BLaER1 (cell line): ENCODE data around the gene WWC1.

ENCODE experiments used
- H3K27ac ChIP-seq: shearing (Covaris generic); formaldehyde crosslinking; 2 replicates; pipeline ENCODE4 v1.8.1; 2022
- H3K27me3 ChIP-seq: shearing (Covaris generic); formaldehyde crosslinking; 2 replicates; pipeline ENCODE4 v1.8.1; 2022
- H3K36me3 ChIP-seq: shearing (Covaris generic); formaldehyde crosslinking; 2 replicates; pipeline ENCODE4 v1.8.1; 2022
- H3K4me1 ChIP-seq: shearing (Covaris generic); formaldehyde crosslinking; 2 replicates; pipeline ENCODE4 v1.8.1; 2022
- H3K4me2 ChIP-seq: shearing (Covaris generic); formaldehyde crosslinking; 2 replicates; pipeline ENCODE4 v1.8.1; 2022
- H3K4me3 ChIP-seq: shearing (Covaris generic); formaldehyde crosslinking; 2 replicates; pipeline ENCODE4 v1.8.1; 2022
- H3K9ac ChIP-seq: shearing (Covaris generic); formaldehyde crosslinking; 2 replicates; pipeline ENCODE4 v1.8.1; 2022
- H3K9me3 ChIP-seq: shearing (Covaris generic); formaldehyde crosslinking; 2 replicates; pipeline ENCODE4 v1.8.1; 2022
- H4K20me1 ChIP-seq: shearing (Covaris generic); formaldehyde crosslinking; 2 replicates; pipeline ENCODE4 v1.8.1; 2022
- Cebpa-rat ChIP-seq: shearing (Covaris generic); IDR thresholded peaks from 2 replicates; pipeline ENCODE4 v1.8.1; 2022

The WWC1 gene

GRCh38 chr5:168372356-168372946, 81.0 kb downstream of the WWC1 start:
- no peak overlapping the region for H3K4me2 ChIP-seq
- no peaks in the 10 kb centered on the region for H3K36me3 ChIP-seq
- H3K27me3 ChIP-seq = no peaks in the 10 kb centered on the region
- no peak overlapping the region for H3K27ac ChIP-seq
- H4K20me1 ChIP-seq = no peaks in the 10 kb centered on the region
- H3K9me3 ChIP-seq = no peaks in the 10 kb centered on the region
- no peak overlapping the region for H3K4me3 ChIP-seq
- no peak overlapping the region for H3K9ac ChIP-seq
- TF ChIP-seq Cebpa-rat = no peak
- no peaks in the 10 kb centered on the region for H3K4me1 ChIP-seq

- no peak overlapping the region for H3K9ac ChIP-seq
- H3K27ac ChIP-seq = no peak overlapping the region
- H3K4me2 ChIP-seq = no peak overlapping the region
- H3K36me3 ChIP-seq = no peaks in the 10 kb centered on the region
- no peak for TF ChIP-seq Cebpa-rat
- no peaks in the 10 kb centered on the region for H3K27me3 ChIP-seq
- H3K4me3 ChIP-seq = no peak overlapping the region
- H3K9me3 ChIP-seq = peaks cover 4% of the 10 kb centered on the region; the same call in 1 of the 2 replicates
- no peaks in the 10 kb centered on the region for H3K4me1 ChIP-seq
- H4K20me1 ChIP-seq = no peaks in the 10 kb centered on the region
These were observed 83.1 kb downstream of the WWC1 start for GRCh38 chr5:168374532-168374931.

- Histone ChIP-seq H4K20me1 (no peaks in the 10 kb centered on the region), H3K27ac (no peak overlapping the region), H3K27me3 (no peaks in the 10 kb centered on the region), H3K4me3 (no peak overlapping the region), H3K4me2 (no peak overlapping the region), H3K4me1 (no peaks in the 10 kb centered on the region), H3K9ac (no peak overlapping the region), H3K9me3 (peaks cover 4% of the 10 kb centered on the region; the same call in 1 of the 2 replicates), H3K36me3 (no peaks in the 10 kb centered on the region)
- TF ChIP-seq Cebpa-rat = no peak
These were observed 83.8 kb downstream of the WWC1 start for GRCh38 chr5:168375214-168375613.

- no peak overlapping the region for H3K27ac ChIP-seq
- no peak overlapping the region for H3K4me2 ChIP-seq
- H3K4me1 ChIP-seq = no peaks in the 10 kb centered on the region
- no peaks in the 10 kb centered on the region for H3K27me3 ChIP-seq
- no peak overlapping the region for H3K9ac ChIP-seq
- H3K9me3 ChIP-seq = peaks cover 4% of the 10 kb centered on the region; the same call in 1 of the 2 replicates
- no peaks in the 10 kb centered on the region for H3K36me3 ChIP-seq
- no peak for TF ChIP-seq Cebpa-rat
- no peaks in the 10 kb centered on the region for H4K20me1 ChIP-seq
- no peak overlapping the region for H3K4me3 ChIP-seq
These were observed 86.1 kb downstream of the WWC1 start for GRCh38 chr5:168377525-168377924.

GRCh38 chr5:168378741-168379140, 87.3 kb downstream of the WWC1 start:
- Histone ChIP-seq H3K9me3 (peaks cover 4% of the 10 kb centered on the region; the same call in 1 of the 2 replicates), H3K4me2 (no peak overlapping the region), H3K27ac (no peak overlapping the region), H3K27me3 (no peaks in the 10 kb centered on the region), H3K36me3 (no peaks in the 10 kb centered on the region), H4K20me1 (no peaks in the 10 kb centered on the region), H3K4me1 (0 out of 2 replicates have a peak, but pooled peaks cover 6% of the 10 kb centered on the region), H3K9ac (no peak overlapping the region), H3K4me3 (no peak overlapping the region)
- TF ChIP-seq Cebpa-rat = no peak

GRCh38 chr5:168382421-168382820, 91.0 kb downstream of the WWC1 start:
- no peak for TF ChIP-seq Cebpa-rat
- Histone ChIP-seq H3K27me3 (no peaks in the 10 kb centered on the region), H3K4me3 (no peak overlapping the region), H4K20me1 (no peaks in the 10 kb centered on the region), H3K27ac (no peak overlapping the region), H3K9ac (no peak overlapping the region), H3K9me3 (peaks cover 17% of the 10 kb centered on the region), H3K4me1 (0 out of 2 replicates have a peak, but pooled peaks cover 6% of the 10 kb centered on the region), H3K4me2 (no peak overlapping the region), H3K36me3 (peaks cover 7% of the 10 kb centered on the region)

- no peak overlapping the region for H3K9ac ChIP-seq
- no peak overlapping the region for H3K4me3 ChIP-seq
- H3K27me3 ChIP-seq = no peaks in the 10 kb centered on the region
These were observed 99.0 kb downstream of the WWC1 start for GRCh38 chr5:168390491-168390890.

GRCh38 chr5:168393773-168394172, 102.3 kb downstream of the WWC1 start:
- H4K20me1 ChIP-seq = no peaks in the 10 kb centered on the region
- TF ChIP-seq Cebpa-rat = no peak
- H3K36me3 ChIP-seq = no peaks in the 10 kb centered on the region
- no peak overlapping the region for H3K27ac ChIP-seq
- H3K27me3 ChIP-seq = no peaks in the 10 kb centered on the region
- no peaks in the 10 kb centered on the region for H3K4me1 ChIP-seq
- H3K4me3 ChIP-seq = no peak overlapping the region
- no peak overlapping the region for H3K9ac ChIP-seq
- H3K9me3 ChIP-seq = peaks cover 20% of the 10 kb centered on the region
- no peak overlapping the region for H3K4me2 ChIP-seq

More at GRCh38 chr5:168390491-168390890, 99.0 kb downstream of the WWC1 start:
- H4K20me1 ChIP-seq = no peaks in the 10 kb centered on the region
- no peak overlapping the region for H3K27ac ChIP-seq
- TF ChIP-seq Cebpa-rat = no peak
- no peaks in the 10 kb centered on the region for H3K36me3 ChIP-seq
- H3K4me2 ChIP-seq = no peak overlapping the region
- H3K9me3 ChIP-seq = peaks cover 21% of the 10 kb centered on the region
- no peaks in the 10 kb centered on the region for H3K4me1 ChIP-seq

- Histone ChIP-seq H3K4me2 (no peak overlapping the region), H4K20me1 (no peaks in the 10 kb centered on the region), H3K9me3 (no peaks in the 10 kb centered on the region), H3K36me3 (no peaks in the 10 kb centered on the region), H3K27me3 (no peaks in the 10 kb centered on the region), H3K4me1 (peaks cover 13% of the 10 kb centered on the region), H3K4me3 (no peak overlapping the region), H3K9ac (no peak overlapping the region), H3K27ac (no peak overlapping the region)
- no peak for TF ChIP-seq Cebpa-rat
These were observed 109.2 kb downstream of the WWC1 start for GRCh38 chr5:168400429-168401220.

- Histone ChIP-seq H3K27ac (no peak overlapping the region), H3K36me3 (no peaks in the 10 kb centered on the region), H3K4me2 (no peak overlapping the region), H3K27me3 (no peaks in the 10 kb centered on the region), H3K4me3 (no peak overlapping the region), H4K20me1 (no peaks in the 10 kb centered on the region), H3K9me3 (no peaks in the 10 kb centered on the region), H3K4me1 (peaks cover 13% of the 10 kb centered on the region), H3K9ac (no peak overlapping the region)
- TF ChIP-seq Cebpa-rat = no peak
These were observed 109.8 kb downstream of the WWC1 start for GRCh38 chr5:168401226-168401625.
